ENCODE results near the gene BCAP29. TPM values are rescaled to one million over a fixed set of nuclear protein-coding genes. Genes with fewer than 3 reads are reported as not detected.

Gene BCAP29
- total and polyA plus RNA-seq, 2 of the 8 experiments (the other 6 are each of a cell fraction or from before 2014, with no cell fraction given): 6.8 to 18.1 TPM

GRCh38 chr7:107605218-107605815 is 25.3 kb downstream of the BCAP29 start:
- no peak overlapping the region for H3K4me3 ChIP-seq (ENCODE audit: extremely low read depth in 1 of 4, insufficient read depth in 2 of 4, low read depth in 3 of 4, low read length in 4 of 4)
- no peak overlapping the region for H2BK20ac ChIP-seq (ENCODE audit: low read length)
- H4K20me1 ChIP-seq (replicated peaks in 1 of 2; ENCODE audit: control insufficient read depth in 1 of 2, insufficient read depth in 2 of 2, low read length in 2 of 2): no peaks in the 10 kb centered on the region
- no peaks in the 10 kb centered on the region for H3K79me1 ChIP-seq (ENCODE audit: low read depth, low read length)
- peaks cover 0 to 4% (median 0%) of the 10 kb centered on the region in 4 experiments; a peak in 1 of 8 replicates for H3K36me3 ChIP-seq (ENCODE audit: control insufficient read depth in 2 of 4, insufficient read depth in 4 of 4, low read length in 3 of 4)
- no peaks in the 10 kb centered on the region for H3K23me2 ChIP-seq (ENCODE audit: low read depth, low read length)
- no peak overlapping the region for H3K4me2 ChIP-seq (ENCODE audit: insufficient read depth in 1 of 2, low read depth in 2 of 2, low read length in 2 of 2)
- no peak overlapping the region for H2BK120ac ChIP-seq (replicated peaks; ENCODE audit: low read depth, low read length)
- H3K4me1 ChIP-seq (replicated peaks in 1 of 4; ENCODE audit: control insufficient read depth in 3 of 4, insufficient read depth in 4 of 4, low read length in 3 of 4): no peaks in the 10 kb centered on the region
- CTCF ChIA-PET (ENCODE audit: partially characterized antibody): interaction anchor here (1.3 kb wide), 1 partner anchor 8 kb away, joined by 4 read pairs; no protein-coding TSS in a partner anchor
- H3K27ac ChIP-seq (ENCODE audit: low read depth, low read length): no peak overlapping the region
- H3K4ac ChIP-seq (replicated peaks; ENCODE audit: insufficient read length, low read depth, low read length): no peak overlapping the region
- H3K79me2 ChIP-seq (ENCODE audit: control insufficient read depth in 1 of 2, insufficient read depth in 2 of 2, low read length in 2 of 2): no peaks in the 10 kb centered on the region
- H2BK15ac ChIP-seq (ENCODE audit: low read length): no peak overlapping the region
- POLR2A ChIA-PET (ENCODE audit: partially characterized antibody): interaction anchor here (1.8 kb wide), 1 partner anchor 41 kb away, joined by 6 read pairs; the partner anchor contains the start of genes COG5 and DUS4L
- H3K9ac ChIP-seq (replicated peaks in 1 of 4; ENCODE audit: extremely low read depth in 1 of 4, low read depth in 3 of 4, low read length in 3 of 4): no peak overlapping the region
- no peak overlapping the region for H4K91ac ChIP-seq (replicated peaks; ENCODE audit: insufficient read length, low read length)
- H2AFZ ChIP-seq (ENCODE audit: low read length): no peak overlapping the region
- H3K27me3 ChIP-seq (replicated peaks in 1 of 4; ENCODE audit: control insufficient read depth in 3 of 4, extremely low read depth in 1 of 4, insufficient read depth in 3 of 4, low read length in 3 of 4): no peaks in the 10 kb centered on the region
- H3K23ac ChIP-seq (ENCODE audit: insufficient read length): no peak overlapping the region
- H3K14ac ChIP-seq (ENCODE audit: insufficient read length): no peak overlapping the region
- no peak overlapping the region for H2AK5ac ChIP-seq (ENCODE audit: low read depth, low read length)
- FAIRE-seq: no peak
- no peak for DNase-seq (ENCODE audit: low read depth in 1 of 2, low spot score in 2 of 2)
- no peak overlapping the region for H4K5ac ChIP-seq (ENCODE audit: insufficient read length, low read depth, low read length)
- no peak overlapping the region for H3K56ac ChIP-seq (replicated peaks; ENCODE audit: insufficient read length, low read depth, low read length)
- H2BK5ac ChIP-seq (ENCODE audit: low read depth, low read length): no peak overlapping the region
- H4K8ac ChIP-seq (ENCODE audit: extremely low read depth, insufficient read depth, low read length): no peak overlapping the region
- WGBS, 2 experiments (ENCODE audit: extremely low coverage in 1 of 2, insufficient coverage in 1 of 2, insufficient read length in 1 of 2, insufficient replicate concordance in 2 of 2, low coverage in 1 of 2, low lambda C conversion rate in 2 of 2, missing lambda C conversion rate in 1 of 2): 82% methylated on average over 3 of the region's 3 CpGs; no CpG with 5 or more reads in 1 of the 2 experiments
- no peaks in the 10 kb centered on the region for H3K9me3 ChIP-seq (ENCODE audit: insufficient read depth in 2 of 2, low read depth in 1 of 2, low read length in 1 of 2)
- no peak overlapping the region for H3K18ac ChIP-seq (ENCODE audit: extremely low read depth, low read length)
- no peak overlapping the region for H2BK12ac ChIP-seq (ENCODE audit: low read depth, low read length)
- TF ChIP-seq RXRA (IDR thresholded peaks at IDR 0.05; ENCODE audit: insufficient read depth, low read depth, low read length): no peak
- TF ChIP-seq POLR2AphosphoS5 (IDR thresholded peaks at IDR 0.05; ENCODE audit: low read depth, low read length): no peak
- TF ChIP-seq GTF2F1 (IDR thresholded peaks at IDR 0.05; ENCODE audit: borderline replicate concordance, low read depth, low read length): no peak
- no peak for TF ChIP-seq ZNF274 (IDR thresholded peaks at IDR 0.05; ENCODE audit: borderline replicate concordance, extremely low read depth, low read length)
- TF ChIP-seq ASH2L (IDR thresholded peaks at IDR 0.05; ENCODE audit: low read length): no peak
- no peak for TF ChIP-seq SRF (IDR thresholded peaks at IDR 0.05; ENCODE audit: low read depth, low read length)
- no peak for TF ChIP-seq KDM5A (IDR thresholded peaks at IDR 0.05; ENCODE audit: low read length)
- TF ChIP-seq HDAC6 (IDR thresholded peaks at IDR 0.05; ENCODE audit: low read depth, low read length): no peak

Measured in H1 (cell line).